Central memory CD8-positive, alpha-beta T cell (primary cell): ENCODE measurements around the gene LIX1L.
A peak's percentile ranks its signal among the peaks of the same experiment; 100 is the strongest.

Source experiments
- ATAC-seq: fragments of 150-1000 bp; cut with Tn5 transposase; replicated peaks from 2 replicates; pipeline ENCODE4 v1.10.0; 2022; ENCODE audit warnings: mild to moderate bottlenecking, moderate FRiP score, moderate number of reproducible peaks; ENCODE audit not compliant: poor library complexity, severe bottlenecking; ENCODE audit errors: extremely low read depth
- DNase-seq, 2 donors: peaks; one replicate each; pipeline ENCODE4 v3.0.0; 2021; ENCODE audit warnings: low spot score in 2 of 2
- H3K27ac Mint-ChIP-seq: one replicate; pipeline ENCODE4 v1.8.0; 2022; ENCODE audit warnings: low read depth, mild to moderate bottlenecking, moderate library complexity, mixed read lengths
- H3K27me3 Mint-ChIP-seq: one replicate; pipeline ENCODE4 v1.8.0; 2022; ENCODE audit warnings: mixed read lengths
- H3K36me3 Mint-ChIP-seq: one replicate; pipeline ENCODE4 v1.8.0; 2022; ENCODE audit warnings: mild to moderate bottlenecking, moderate library complexity, mixed read lengths; ENCODE audit not compliant: insufficient read depth
- H3K4me1 Mint-ChIP-seq: one replicate; pipeline ENCODE4 v1.8.0; 2022; ENCODE audit warnings: mixed read lengths
- H3K4me3 Mint-ChIP-seq: one replicate; pipeline ENCODE4 v1.8.0; 2022; ENCODE audit warnings: mild to moderate bottlenecking, moderate library complexity, mixed read lengths
- H3K9me3 Mint-ChIP-seq: one replicate; pipeline ENCODE4 v1.8.0; 2022; ENCODE audit warnings: mixed read lengths

LIX1L gene

GRCh38 chr1:145982010-145982723 lies 24.4 kb upstream of the LIX1L start:
- DNase-seq (no peak), ATAC-seq (no peak)
- H3K4me3 Mint-ChIP-seq = no peak overlapping the region
- no peaks in the 10 kb centered on the region for H3K9me3 Mint-ChIP-seq
- H3K4me1 Mint-ChIP-seq = peaks cover 51% of the 10 kb centered on the region
- peak overlapping the region; percentile 85 for H3K27ac Mint-ChIP-seq
- peaks cover 11% of the 10 kb centered on the region for H3K36me3 Mint-ChIP-seq
- H3K27me3 Mint-ChIP-seq = no peaks in the 10 kb centered on the region

- H3K27ac Mint-ChIP-seq = no peak overlapping the region
- H3K27me3 Mint-ChIP-seq = no peaks in the 10 kb centered on the region
- DNase-seq (no peak), ATAC-seq (no peak)
- H3K4me3 Mint-ChIP-seq = no peak overlapping the region
- H3K9me3 Mint-ChIP-seq = no peaks in the 10 kb centered on the region
- peaks cover 42% of the 10 kb centered on the region for H3K4me1 Mint-ChIP-seq
- H3K36me3 Mint-ChIP-seq = peaks cover 12% of the 10 kb centered on the region
Measured at GRCh38 chr1:145980457-145980994, 22.7 kb upstream of the LIX1L start.

GRCh38 chr1:145979746-145980456 lies 22.1 kb upstream of the LIX1L start:
- H3K9me3 Mint-ChIP-seq = no peaks in the 10 kb centered on the region
- DNase-seq (no peak), ATAC-seq (peak; percentile 47)
- peaks cover 39% of the 10 kb centered on the region for H3K4me1 Mint-ChIP-seq
- H3K36me3 Mint-ChIP-seq = peaks cover 12% of the 10 kb centered on the region
- H3K27ac Mint-ChIP-seq = no peak overlapping the region
- H3K4me3 Mint-ChIP-seq = no peak overlapping the region
- H3K27me3 Mint-ChIP-seq = no peaks in the 10 kb centered on the region

GRCh38 chr1:145978854-145979745 lies 21.3 kb upstream of the LIX1L start:
- Mint-ChIP-seq H3K4me3 (no peak overlapping the region), H3K27me3 (no peaks in the 10 kb centered on the region), H3K27ac (no peak overlapping the region), H3K4me1 (peaks cover 34% of the 10 kb centered on the region), H3K9me3 (no peaks in the 10 kb centered on the region), H3K36me3 (peaks cover 11% of the 10 kb centered on the region)
- peak; percentile 76 for ATAC-seq
- DNase-seq = peak in 1 of 2 donors; percentile 56

- no peak overlapping the region for H3K27ac Mint-ChIP-seq
- no peak for DNase-seq
- no peak overlapping the region for H3K4me3 Mint-ChIP-seq
- peaks cover 8% of the 10 kb centered on the region for H3K36me3 Mint-ChIP-seq
- peaks cover 28% of the 10 kb centered on the region for H3K4me1 Mint-ChIP-seq
- H3K27me3 Mint-ChIP-seq = no peaks in the 10 kb centered on the region
- no peaks in the 10 kb centered on the region for H3K9me3 Mint-ChIP-seq
- ATAC-seq = no peak
Measured at GRCh38 chr1:145978471-145978853, 20.6 kb upstream of the LIX1L start.

GRCh38 chr1:145977486-145978470 lies 20.0 kb upstream of the LIX1L start:
- Mint-ChIP-seq H3K27ac (no peak overlapping the region), H3K4me3 (no peak overlapping the region), H3K4me1 (peaks cover 26% of the 10 kb centered on the region), H3K27me3 (no peaks in the 10 kb centered on the region), H3K9me3 (no peaks in the 10 kb centered on the region), H3K36me3 (peaks cover 8% of the 10 kb centered on the region)
- DNase-seq (peak; percentile 54 to 59), ATAC-seq (peak; percentile 44)

- peaks cover 20% of the 10 kb centered on the region for H3K4me1 Mint-ChIP-seq
- H3K36me3 Mint-ChIP-seq = peaks cover 8% of the 10 kb centered on the region
- ATAC-seq (no peak), DNase-seq (no peak)
- H3K4me3 Mint-ChIP-seq = no peak overlapping the region
- H3K9me3 Mint-ChIP-seq = no peaks in the 10 kb centered on the region
- H3K27me3 Mint-ChIP-seq = no peaks in the 10 kb centered on the region
- no peak overlapping the region for H3K27ac Mint-ChIP-seq
Measured at GRCh38 chr1:145977016-145977415, 19.2 kb upstream of the LIX1L start.

GRCh38 chr1:145975216-145975615 lies 17.4 kb upstream of the LIX1L start:
- no peaks in the 10 kb centered on the region for H3K9me3 Mint-ChIP-seq
- no peak overlapping the region for H3K27ac Mint-ChIP-seq
- ATAC-seq = no peak
- no peaks in the 10 kb centered on the region for H3K27me3 Mint-ChIP-seq
- peaks cover 13% of the 10 kb centered on the region for H3K4me1 Mint-ChIP-seq
- H3K4me3 Mint-ChIP-seq = no peak overlapping the region
- no peak for DNase-seq
- peaks cover 8% of the 10 kb centered on the region for H3K36me3 Mint-ChIP-seq

- Mint-ChIP-seq H3K27me3 (no peaks in the 10 kb centered on the region), H3K4me1 (peaks cover 13% of the 10 kb centered on the region), H3K9me3 (no peaks in the 10 kb centered on the region), H3K27ac (no peak overlapping the region), H3K4me3 (no peak overlapping the region), H3K36me3 (peaks cover 8% of the 10 kb centered on the region)
- DNase-seq (no peak), ATAC-seq (no peak)
Measured at GRCh38 chr1:145974721-145975120, 16.9 kb upstream of the LIX1L start.

GRCh38 chr1:145972580-145972979 lies 14.8 kb upstream of the LIX1L start:
- DNase-seq = no peak
- Mint-ChIP-seq H3K4me1 (peaks cover 13% of the 10 kb centered on the region), H3K9me3 (no peaks in the 10 kb centered on the region), H3K4me3 (no peak overlapping the region), H3K27ac (no peak overlapping the region), H3K27me3 (no peaks in the 10 kb centered on the region), H3K36me3 (peaks cover 7% of the 10 kb centered on the region)
- ATAC-seq = no peak

- ATAC-seq (no peak), DNase-seq (no peak)
- Mint-ChIP-seq H3K36me3 (peaks cover 7% of the 10 kb centered on the region), H3K4me3 (no peak overlapping the region), H3K27ac (no peak overlapping the region), H3K9me3 (no peaks in the 10 kb centered on the region), H3K27me3 (no peaks in the 10 kb centered on the region), H3K4me1 (peaks cover 28% of the 10 kb centered on the region)
Measured at GRCh38 chr1:145967288-145967687, 9.5 kb upstream of the LIX1L start.
